Endodermal cell (in vitro differentiated cells): ENCODE data around the gene F13A1. TPM values are rescaled to one million over a fixed set of nuclear protein-coding genes. Genes with fewer than 3 reads are reported as not detected.

Source experiments
- DNase-seq: peaks from one replicate; pipeline ENCODE4 v3.0.0-alpha.2; 2017
- H3K27ac ChIP-seq: 2 replicates; pipeline ENCODE4 v1.5.1; 2013; ENCODE audit warnings: mild to moderate bottlenecking, low read depth, low read length, moderate library complexity
- H3K27me3 ChIP-seq: 2 replicates; pipeline ENCODE4 v1.6.1; 2013; ENCODE audit warnings: mild to moderate bottlenecking, low read length, moderate library complexity; ENCODE audit not compliant: insufficient read depth, control insufficient read depth, poor library complexity, severe bottlenecking
- H3K36me3 ChIP-seq: 2 replicates; pipeline ENCODE4 v1.7.0; 2013; ENCODE audit warnings: mild to moderate bottlenecking, low read length, moderate library complexity; ENCODE audit not compliant: control insufficient read depth, insufficient read depth
- H3K4me1 ChIP-seq: one replicate; pipeline ENCODE4 v1.7.0; 2013; ENCODE audit warnings: low read length; ENCODE audit not compliant: control insufficient read depth, insufficient read depth
- H3K4me3 ChIP-seq: 2 replicates; pipeline ENCODE4 v1.5.1; 2013; ENCODE audit warnings: mild to moderate bottlenecking, low read length, moderate library complexity
- H3K9ac ChIP-seq: 2 replicates; pipeline ENCODE4 v1.6.1; 2013; ENCODE audit warnings: mild to moderate bottlenecking, low read length, moderate library complexity; ENCODE audit not compliant: poor library complexity, severe bottlenecking; ENCODE audit errors: extremely low read depth
- H3K9me3 ChIP-seq: 2 replicates; pipeline ENCODE4 v1.6.1; 2013; ENCODE audit warnings: mild to moderate bottlenecking, low read length, moderate library complexity; ENCODE audit not compliant: control insufficient read depth
- H3K27ac Mint-ChIP-seq: 2 replicates; pipeline ENCODE4 v1.8.0; 2020; ENCODE audit warnings: mixed read lengths
- H3K27me3 Mint-ChIP-seq: 2 replicates; pipeline ENCODE4 v1.8.0; 2021; ENCODE audit warnings: mild to moderate bottlenecking, mixed read lengths; ENCODE audit not compliant: insufficient read depth
- H3K36me3 Mint-ChIP-seq: 2 replicates; pipeline ENCODE4 v1.8.0; 2020; ENCODE audit warnings: low read depth, mixed read lengths
- H3K4me1 Mint-ChIP-seq: 2 replicates; pipeline ENCODE4 v1.8.0; 2020; ENCODE audit warnings: mixed read lengths
- H3K4me3 Mint-ChIP-seq: 2 replicates; pipeline ENCODE4 v1.8.0; 2020; ENCODE audit warnings: mild to moderate bottlenecking, moderate library complexity, mixed read lengths
- H3K9me3 Mint-ChIP-seq: 2 replicates; pipeline ENCODE4 v1.8.0; 2020; ENCODE audit warnings: mild to moderate bottlenecking, mixed read lengths
- CTCF ChIP-seq: fragments of 200-600 bp; sonication (generic); conservative IDR thresholded peaks from 2 replicates; pipeline ENCODE4 v1.5.0; 2021; ENCODE audit warnings: antibody characterized with exemption, mild to moderate bottlenecking
- WGBS, 2 experiments: methylation state at CpG; one replicate each; pipeline versions ENCODE4 v1.1.5 to v1.1.7; 2013; ENCODE audit warnings: missing lambda C conversion rate in 2 of 2, mixed read lengths in 1 of 2; ENCODE audit not compliant: insufficient coverage in 1 of 2, insufficient read length in 1 of 2; 5-methylcytosine and 5-hydroxymethylcytosine counted together
- total RNA-seq, 2 donors: library from RNA; stranded (reverse); fragmentation: NEBNext Ultra II Directional in 1 of 2; extraction: Animal tissue kit (Norgen Biotek cat#: 25700) in 1 of 2; gene quantifications; 2 replicates in 1 of 2; 3 replicates in 1 of 2; pipeline ENCODE4 v1.2.1, GENCODE V29; 2021

The F13A1 gene
- total RNA-seq, 2 donors from 2014 or later: 1.1 to 1.3 TPM

- Mint-ChIP-seq H3K9me3 (no peaks in the 10 kb centered on the region), H3K27ac (no peak overlapping the region), H3K4me3 (no peak overlapping the region), H3K36me3 (no peaks in the 10 kb centered on the region), H3K27me3 (peaks cover 4% of the 10 kb centered on the region), H3K4me1 (no peaks in the 10 kb centered on the region)
- Histone ChIP-seq H3K36me3 (no peaks in the 10 kb centered on the region), H3K9me3 (no peaks in the 10 kb centered on the region), H3K27ac (no peak overlapping the region), H3K4me3 (no peak overlapping the region), H3K9ac (no peak overlapping the region), H3K4me1 (no peaks in the 10 kb centered on the region), H3K27me3 (no peaks in the 10 kb centered on the region)
- WGBS, 2 experiments: 92 to 94% methylated on average over 4 of the region's 4 CpGs
- DNase-seq: no peak
- no peak for TF ChIP-seq CTCF
These were observed 43.0 kb downstream of the F13A1 start for GRCh38 chr6:6277413-6277812.

GRCh38 chr6:6270948-6271535 is 49.4 kb downstream of the F13A1 start:
- H3K9me3 ChIP-seq: no peaks in the 10 kb centered on the region
- no peak overlapping the region for H3K27ac ChIP-seq
- no peak overlapping the region for H3K27ac Mint-ChIP-seq
- peaks cover 4% of the 10 kb centered on the region for H3K27me3 Mint-ChIP-seq
- H3K4me3 ChIP-seq: no peak overlapping the region
- no peak overlapping the region for H3K9ac ChIP-seq
- H3K4me1 ChIP-seq: no peaks in the 10 kb centered on the region
- H3K36me3 Mint-ChIP-seq: no peaks in the 10 kb centered on the region
- H3K36me3 ChIP-seq: no peaks in the 10 kb centered on the region
- no peak for TF ChIP-seq CTCF
- H3K9me3 Mint-ChIP-seq: no peaks in the 10 kb centered on the region
- H3K27me3 ChIP-seq: no peaks in the 10 kb centered on the region
- 72 to 95% methylated on average over 6 to 7 of the region's 7 CpGs for WGBS, 2 experiments
- no peak for DNase-seq
- no peaks in the 10 kb centered on the region for H3K4me1 Mint-ChIP-seq
- no peak overlapping the region for H3K4me3 Mint-ChIP-seq

- H3K4me1 ChIP-seq: no peaks in the 10 kb centered on the region
- no peak overlapping the region for H3K4me3 Mint-ChIP-seq
- H3K27me3 ChIP-seq: no peaks in the 10 kb centered on the region
- peaks cover 25% of the 10 kb centered on the region for H3K4me1 Mint-ChIP-seq
- H3K4me3 ChIP-seq: no peak overlapping the region
- DNase-seq: no peak
- WGBS, 2 experiments: 78 to 84% methylated on average over 1 to 6 of the region's 6 CpGs
- no peak overlapping the region for H3K27ac ChIP-seq
- H3K27me3 Mint-ChIP-seq: no peaks in the 10 kb centered on the region
- no peak for TF ChIP-seq CTCF
- no peak overlapping the region for H3K9ac ChIP-seq
- peak overlapping the region; percentile 23 for H3K27ac Mint-ChIP-seq
- no peaks in the 10 kb centered on the region for H3K36me3 ChIP-seq
- no peaks in the 10 kb centered on the region for H3K9me3 ChIP-seq
- H3K36me3 Mint-ChIP-seq: no peaks in the 10 kb centered on the region
- H3K9me3 Mint-ChIP-seq: no peaks in the 10 kb centered on the region
These were observed 60.2 kb downstream of the F13A1 start for GRCh38 chr6:6260196-6260722.
